Kidney (tissue), 14 donors: ENCODE results near the gene OSER1. TPM values are rescaled to one million over a fixed set of nuclear protein-coding genes. Genes with fewer than 3 reads are reported as not detected.
A peak's percentile ranks its signal among the peaks of the same experiment; 100 is the strongest.

Experiments
- DNase-seq, 5 donors: peaks; one replicate each; pipeline ENCODE4 v3.0.0-alpha.2; 2013 to 2020
- FAIRE-seq: peaks from 2 replicates; lab custom pipeline; 2012; peaks lifted over from hg19 to GRCh38; lab: Jason Lieb, UNC
- H3K27ac ChIP-seq, 2 donors: one replicate each; pipeline ENCODE4 v1.7.0; 2013; ENCODE audit warnings: low read depth in 2 of 2, low read length in 2 of 2, inconsistent platforms in 1 of 2
- H3K27me3 ChIP-seq: one replicate; pipeline ENCODE4 v1.7.1; 2013; ENCODE audit warnings: low read length, inconsistent platforms; ENCODE audit not compliant: control insufficient read depth, insufficient read depth
- H3K36me3 ChIP-seq, 3 donors: one replicate each; pipeline versions ENCODE4 v1.7.0 to v1.7.1; 2013; ENCODE audit warnings: low read length in 3 of 3, control low read depth in 1 of 3, inconsistent platforms in 1 of 3; ENCODE audit not compliant: insufficient read depth in 3 of 3, control insufficient read depth in 2 of 3
- H3K4me1 ChIP-seq, 3 donors: one replicate each; pipeline versions ENCODE4 v1.7.0 to v1.7.1; 2013; ENCODE audit warnings: low read length in 3 of 3, inconsistent platforms in 1 of 3, low read depth in 1 of 3; ENCODE audit not compliant: control insufficient read depth in 2 of 3, insufficient read depth in 2 of 3
- H3K4me3 ChIP-seq, 3 donors: one replicate each; pipeline versions ENCODE4 v1.7.0 to v1.8.1; 2013; ENCODE audit warnings: low read length in 3 of 3, control low read depth in 1 of 3, inconsistent platforms in 1 of 3
- H3K9ac ChIP-seq, 3 donors: one replicate each; pipeline versions ENCODE4 v1.7.0 to v1.7.1; 2013; ENCODE audit warnings: low read length in 3 of 3, control low read depth in 1 of 3, inconsistent platforms in 1 of 3
- H3K9me3 ChIP-seq, 3 donors: one replicate each; pipeline versions ENCODE4 v1.7.0 to v1.7.1; 2013; ENCODE audit warnings: low read length in 3 of 3, control low read depth in 1 of 3, inconsistent platforms in 1 of 3; ENCODE audit not compliant: control insufficient read depth in 2 of 3, insufficient read depth in 1 of 3
- intact Hi-C: fragments of 100-400 bp; cut with DNase I; formaldehyde crosslinking; loops from one replicate; pipeline ENCODE4 v1.11.1; 2022
- polyA plus RNA-seq: library from polyadenylated mRNA; stranded (reverse); fragments of 350-450 nt; fragmentation: Illumina TruSeq; extraction: RNeasy Lipid Tissue Mini Kit (QIAGEN cat#74804); gene quantifications from one replicate; pipeline ENCODE4 v1.2.3, GENCODE V29; 2014; ENCODE audit warnings: low read depth, low replicate concordance; ENCODE audit not compliant: insufficient read depth
- total RNA-seq: library from RNA; stranded (reverse); fragmentation: NEBNext Ultra II Directional; extraction: Animal tissue kit (Norgen Biotek cat#: 25700); gene quantifications from one replicate; pipeline ENCODE4 v1.2.1, GENCODE V29; 2021
- TF ChIP-seq, protein P1 (sequence below): IDR thresholded peaks from 3 replicates; pipeline ENCODE4 v1.5.1; 2012; ENCODE audit warnings: mild to moderate bottlenecking, moderate library complexity, borderline replicate concordance; ENCODE audit not compliant: insufficient read depth; ENCODE audit errors: extremely low read depth
- donor health status: control.
- donor health status: control.
- donor health status: control.
- donor health status: control.
- donor health status: control.
- donor health status: DM: yes; HTN: yes; CAD: no.
- donor health status: Normal renal cell carcinoma (clear cell type).

The OSER1 gene
- total and polyA plus RNA-seq, 2 donors from 2014 or later, result 29.3 to 33.5 TPM

DNA sequence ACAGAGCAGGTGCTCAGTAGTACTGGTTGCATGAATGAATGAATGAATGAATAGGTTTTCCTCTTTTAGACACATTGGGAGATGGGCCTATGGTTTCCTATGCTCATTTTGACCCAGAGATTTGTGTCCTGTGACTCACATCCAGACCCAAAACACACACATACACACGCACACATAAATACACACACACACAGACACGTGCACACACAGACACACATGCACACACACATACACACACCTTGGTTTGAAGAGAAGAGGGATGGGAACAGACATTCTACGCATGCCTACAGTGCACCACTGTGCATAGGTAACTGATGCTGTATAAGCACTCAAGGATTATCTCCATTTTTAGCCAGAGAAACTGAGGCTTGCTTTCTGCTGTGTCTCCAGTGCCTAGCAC is 27.7 kb downstream of the OSER1 start:
- peaks cover 0 to 10% (median 0%) of the 10 kb centered on the region in 3 donors for H3K4me1 ChIP-seq
- DNase-seq (no peak), FAIRE-seq (no peak)
- no peak overlapping the region for H3K4me3 ChIP-seq
- no peaks in the 10 kb centered on the region for H3K27me3 ChIP-seq
- TF ChIP-seq, protein P1, sequence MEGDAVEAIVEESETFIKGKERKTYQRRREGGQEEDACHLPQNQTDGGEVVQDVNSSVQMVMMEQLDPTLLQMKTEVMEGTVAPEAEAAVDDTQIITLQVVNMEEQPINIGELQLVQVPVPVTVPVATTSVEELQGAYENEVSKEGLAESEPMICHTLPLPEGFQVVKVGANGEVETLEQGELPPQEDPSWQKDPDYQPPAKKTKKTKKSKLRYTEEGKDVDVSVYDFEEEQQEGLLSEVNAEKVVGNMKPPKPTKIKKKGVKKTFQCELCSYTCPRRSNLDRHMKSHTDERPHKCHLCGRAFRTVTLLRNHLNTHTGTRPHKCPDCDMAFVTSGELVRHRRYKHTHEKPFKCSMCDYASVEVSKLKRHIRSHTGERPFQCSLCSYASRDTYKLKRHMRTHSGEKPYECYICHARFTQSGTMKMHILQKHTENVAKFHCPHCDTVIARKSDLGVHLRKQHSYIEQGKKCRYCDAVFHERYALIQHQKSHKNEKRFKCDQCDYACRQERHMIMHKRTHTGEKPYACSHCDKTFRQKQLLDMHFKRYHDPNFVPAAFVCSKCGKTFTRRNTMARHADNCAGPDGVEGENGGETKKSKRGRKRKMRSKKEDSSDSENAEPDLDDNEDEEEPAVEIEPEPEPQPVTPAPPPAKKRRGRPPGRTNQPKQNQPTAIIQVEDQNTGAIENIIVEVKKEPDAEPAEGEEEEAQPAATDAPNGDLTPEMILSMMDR, result no peak
- no peaks in the 10 kb centered on the region for H3K9me3 ChIP-seq
- no peaks in the 10 kb centered on the region for H3K36me3 ChIP-seq
- intact Hi-C loops, result no loop called here
- H3K27ac ChIP-seq, result no peak overlapping the region
- H3K9ac ChIP-seq, result no peak overlapping the region

DNA sequence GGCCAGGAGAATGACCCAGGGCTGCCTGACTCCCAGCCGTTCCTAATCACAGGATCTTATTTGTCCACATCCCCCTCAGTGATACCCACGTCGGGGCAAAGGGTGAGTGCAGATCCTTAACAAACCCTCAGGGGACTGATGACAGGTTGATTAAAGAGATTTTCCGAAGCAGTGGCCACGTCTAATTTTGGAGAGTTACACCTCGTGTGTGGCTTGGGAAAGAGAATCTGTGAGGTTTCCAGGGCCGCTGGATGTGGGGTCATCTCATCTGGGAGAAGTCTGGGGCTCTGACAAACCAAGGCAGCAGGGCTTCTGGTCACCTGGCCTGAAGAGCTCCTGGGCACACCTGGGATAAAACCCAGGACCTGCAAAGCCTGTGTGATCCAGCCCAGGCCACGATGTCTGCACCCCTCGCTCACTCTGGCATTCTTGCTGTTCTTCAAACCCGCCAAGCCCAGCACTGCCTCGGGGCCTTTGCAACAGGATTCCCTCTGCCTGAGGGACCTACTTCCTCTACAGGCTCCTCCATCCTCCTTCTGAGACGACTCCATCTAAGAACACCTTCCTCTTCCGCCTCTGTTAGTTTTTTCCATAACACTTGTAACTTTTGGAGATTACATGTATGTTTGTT is 28.3 kb downstream of the OSER1 start:
- H3K4me3 ChIP-seq, result no peak overlapping the region
- intact Hi-C loops, result no loop called here
- H3K27me3 ChIP-seq, result no peaks in the 10 kb centered on the region
- H3K27ac ChIP-seq, result no peak overlapping the region
- TF ChIP-seq, protein P1, result no peak
- no peak for FAIRE-seq
- H3K9me3 ChIP-seq, result no peaks in the 10 kb centered on the region
- no peak overlapping the region for H3K9ac ChIP-seq
- no peak for DNase-seq
- no peaks in the 10 kb centered on the region for H3K36me3 ChIP-seq
- H3K4me1 ChIP-seq, result peaks cover 0 to 4% (median 0%) of the 10 kb centered on the region in 3 donors

DNA sequence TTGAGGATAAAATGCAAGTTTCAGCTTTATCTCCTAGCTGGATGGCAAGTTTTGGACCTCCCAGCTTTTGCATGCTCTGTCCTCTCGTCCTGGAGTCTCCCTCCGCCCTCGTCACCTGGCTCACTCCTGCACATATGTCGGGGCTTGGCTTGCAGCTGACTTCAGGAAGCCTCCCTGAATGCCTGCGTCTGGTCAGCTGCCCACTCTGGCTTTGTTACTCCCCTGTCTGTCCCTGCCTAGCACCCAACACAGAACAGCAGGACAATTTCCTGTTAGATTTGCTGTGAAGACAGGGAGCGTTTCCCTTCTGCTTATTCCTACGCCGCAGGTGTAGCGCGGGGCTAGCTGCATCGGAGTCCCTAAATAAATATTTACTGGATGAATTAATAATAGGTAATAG is 29.0 kb downstream of the OSER1 start:
- intact Hi-C loops, result no loop called here
- DNase-seq (no peak), FAIRE-seq (no peak)
- Histone ChIP-seq H3K4me3 (no peak overlapping the region), H3K9me3 (no peaks in the 10 kb centered on the region), H3K27ac (no peak overlapping the region), H3K4me1 (peaks cover 0 to 3% (median 0%) of the 10 kb centered on the region in 3 donors), H3K9ac (no peak overlapping the region), H3K27me3 (no peaks in the 10 kb centered on the region), H3K36me3 (no peaks in the 10 kb centered on the region)
- TF ChIP-seq, protein P1, result no peak

DNA sequence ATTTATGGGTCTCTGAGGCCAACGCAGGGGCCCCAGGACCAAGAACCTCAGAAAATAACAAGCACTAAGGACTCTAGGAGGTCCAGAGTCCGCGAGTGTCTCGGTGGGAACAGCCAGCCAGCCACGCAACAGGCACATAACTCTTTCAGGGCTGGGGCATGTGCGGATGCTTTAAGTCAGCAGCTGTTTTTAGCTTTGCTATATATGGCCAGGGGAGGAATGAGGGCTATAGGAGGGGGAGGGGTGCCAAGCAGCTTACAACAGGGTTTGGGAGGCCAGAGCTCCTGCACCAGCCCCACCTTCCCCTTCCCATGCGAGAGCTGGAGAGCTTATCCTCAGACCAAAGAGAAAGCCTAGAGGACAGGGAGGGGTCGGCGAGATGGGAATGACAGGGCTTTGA is 29.8 kb downstream of the OSER1 start:
- Histone ChIP-seq H3K4me1 (no peaks in the 10 kb centered on the region), H3K27me3 (no peaks in the 10 kb centered on the region), H3K27ac (no peak overlapping the region), H3K9me3 (no peaks in the 10 kb centered on the region), H3K9ac (no peak overlapping the region), H3K4me3 (no peak overlapping the region), H3K36me3 (no peaks in the 10 kb centered on the region)
- TF ChIP-seq, protein P1, result no peak
- intact Hi-C loops, result no loop called here
- DNase-seq (peak in 4 of 5 donors; percentile 13 to 70 (median 40)), FAIRE-seq (no peak)
